NCI-H748 (cell line): ENCODE data around the gene VPS13C.
A peak's percentile ranks its signal among the peaks of the same experiment; 100 is the strongest.

ENCODE experiments used
- DNase-seq: peaks from one replicate; lab custom pipeline; 2025; ENCODE audit not compliant: unreplicated experiment; lab: John Stamatoyannopoulos, UW

Gene VPS13C

DNA sequence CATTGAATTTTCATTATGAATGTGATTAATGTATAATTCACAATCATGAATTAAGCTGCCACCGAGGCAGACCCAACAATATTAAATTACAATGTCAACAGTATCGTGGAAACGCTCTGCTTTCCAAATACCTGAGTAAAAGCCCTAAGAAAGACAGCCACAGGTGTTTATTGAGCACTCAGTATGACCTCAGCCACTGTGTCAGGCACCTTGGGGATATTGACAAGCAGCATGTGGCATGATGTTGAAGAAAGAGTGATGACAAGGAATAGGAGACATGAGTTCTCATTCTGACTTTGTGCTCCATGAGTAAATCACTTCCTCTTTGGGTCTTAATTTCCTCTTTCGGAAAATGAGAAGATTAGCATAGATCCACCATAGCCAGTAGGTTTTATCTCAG is 19.3 kb upstream of the VPS13C start:
- peak; percentile 34 for DNase-seq

GRCh38 chr15:62075595-62076277 is 15.5 kb upstream of the VPS13C start:
- DNase-seq, result peak; percentile 78

GRCh38 chr15:62071711-62072308 is 11.6 kb upstream of the VPS13C start:
- DNase-seq, result peak; percentile 46

GRCh38 chr15:62069551-62069950 is 9.3 kb upstream of the VPS13C start:
- no peak for DNase-seq

GRCh38 chr15:62068810-62069167 is 8.5 kb upstream of the VPS13C start:
- no peak for DNase-seq

DNA sequence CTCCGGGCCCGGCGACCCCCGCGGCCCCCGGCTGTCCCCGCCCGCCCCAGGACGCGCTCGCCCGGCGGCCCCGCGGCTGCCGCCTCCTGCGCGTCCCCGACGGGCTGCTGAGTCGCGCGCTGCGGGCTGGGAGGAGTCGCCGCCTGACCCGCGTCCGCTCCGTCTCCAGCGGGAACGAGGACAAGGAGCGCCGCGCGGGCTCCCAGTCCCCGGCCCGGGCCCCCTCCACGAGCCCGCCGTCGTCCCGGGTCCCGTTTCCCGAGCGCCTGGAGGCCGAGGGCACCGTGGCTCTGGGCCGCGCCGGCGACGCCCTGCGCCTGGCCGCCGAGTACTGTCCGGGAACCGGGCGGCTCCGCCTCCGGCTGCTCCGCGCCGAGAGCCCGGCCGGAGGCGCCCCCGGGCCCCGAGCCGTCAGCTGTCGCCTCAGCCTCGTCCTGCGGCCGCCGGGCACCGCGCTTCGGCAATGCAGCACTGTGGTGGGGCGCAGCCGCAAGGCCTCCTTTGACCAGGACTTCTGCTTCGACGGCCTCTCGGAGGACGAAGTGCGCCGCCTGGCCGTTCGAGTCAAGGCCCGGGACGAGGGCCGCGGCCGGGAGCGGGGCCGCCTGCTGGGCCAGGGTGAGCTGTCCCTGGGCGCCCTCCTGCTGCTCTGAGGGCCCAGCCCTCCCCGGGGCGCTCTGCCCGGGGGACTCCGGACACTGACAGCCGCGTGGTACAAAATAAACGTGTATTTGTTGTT is 8.0 kb upstream of the VPS13C start:
- peak; percentile 54 for DNase-seq

GRCh38 chr15:62067448-62068044 is 7.3 kb upstream of the VPS13C start:
- peak; percentile 65 for DNase-seq

GRCh38 chr15:62066663-62067447 is 6.6 kb upstream of the VPS13C start, which contains the start of gene C2CD4A:
Gene C2CD4A (plus strand): TSS chr15:62066977. CDS start chr15:62067614, 637 bp downstream.
- DNase-seq, result peak; percentile 95

DNA sequence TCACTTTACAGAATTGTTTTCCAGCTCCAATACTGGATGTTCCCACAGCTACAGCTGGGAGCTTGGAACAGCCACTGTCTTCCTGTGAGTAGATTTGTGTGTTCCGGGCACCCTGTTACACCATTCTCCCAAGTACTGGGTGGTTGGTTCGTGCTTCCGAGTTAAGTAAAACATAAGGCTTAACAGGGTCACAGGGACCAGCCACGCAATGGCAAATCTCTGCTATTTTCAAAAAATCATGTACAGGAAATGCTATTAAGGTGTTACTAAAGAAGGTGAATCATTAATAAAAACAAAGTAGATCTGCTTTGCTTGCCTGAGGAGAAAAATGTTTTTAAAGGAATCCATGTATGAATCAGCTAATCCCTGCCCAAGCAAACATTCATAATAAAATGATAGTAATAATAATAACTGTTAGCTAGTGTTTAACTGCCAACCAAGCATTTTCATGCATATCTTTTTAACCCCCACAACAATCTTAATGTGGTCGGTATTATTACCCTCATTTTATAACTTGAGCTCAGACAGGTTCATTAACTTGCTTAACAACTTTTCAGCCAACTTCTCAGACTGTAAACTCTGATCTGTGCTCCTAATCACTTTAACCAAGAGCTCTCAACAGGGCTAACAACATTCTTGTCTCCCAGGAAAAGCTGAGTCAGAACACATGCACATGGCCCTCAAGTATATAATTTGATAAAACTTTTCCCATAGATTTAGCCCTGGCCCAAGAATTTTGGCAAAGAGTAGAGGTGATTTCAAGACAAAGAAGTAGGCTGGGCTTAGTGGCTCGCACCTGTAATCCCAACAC is 3.8 kb upstream of the VPS13C start:
- no peak for DNase-seq

- DNase-seq, result no peak
These were observed 641 bp upstream of the VPS13C start for GRCh38 chr15:62060896-62061280.

GRCh38 chr15:62059816-62060112 is 483 bp downstream of the VPS13C start:
- DNase-seq, result peak; percentile 52

GRCh38 chr15:62059108-62059815 is 985 bp downstream of the VPS13C start:
- DNase-seq, result peak; percentile 8

DNA sequence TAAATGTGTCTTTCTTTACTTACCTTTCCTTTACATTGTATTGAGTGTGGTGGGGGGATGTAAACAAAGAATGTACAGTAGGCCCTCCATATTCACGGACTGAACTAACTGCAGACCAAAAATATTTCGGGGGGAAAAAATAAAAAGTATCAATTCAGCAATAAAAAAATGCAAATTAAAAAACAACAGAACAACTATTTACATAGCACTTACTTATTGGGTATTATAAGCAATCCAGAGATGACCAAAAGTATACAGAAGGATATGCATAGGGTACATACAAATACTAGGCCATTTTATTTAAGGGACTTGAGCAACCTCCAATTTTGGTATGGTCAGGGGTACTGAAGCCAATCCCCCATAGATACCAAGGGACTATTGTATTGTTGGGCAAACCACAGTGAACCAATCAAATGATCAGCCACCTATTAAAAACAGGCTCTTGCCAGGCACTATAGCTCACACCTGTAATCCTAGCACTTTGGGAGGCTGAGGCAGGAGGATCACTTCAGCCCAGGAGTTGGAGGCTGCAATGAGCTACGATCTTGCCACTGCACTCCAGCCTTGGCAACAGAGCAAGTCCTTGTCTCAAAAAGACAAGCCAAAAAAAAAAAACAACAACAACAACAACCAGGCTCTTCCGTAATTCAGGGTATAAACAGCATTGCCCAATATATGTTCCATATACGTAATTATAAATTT is 1.8 kb downstream of the VPS13C start:
- no peak for DNase-seq

DNA sequence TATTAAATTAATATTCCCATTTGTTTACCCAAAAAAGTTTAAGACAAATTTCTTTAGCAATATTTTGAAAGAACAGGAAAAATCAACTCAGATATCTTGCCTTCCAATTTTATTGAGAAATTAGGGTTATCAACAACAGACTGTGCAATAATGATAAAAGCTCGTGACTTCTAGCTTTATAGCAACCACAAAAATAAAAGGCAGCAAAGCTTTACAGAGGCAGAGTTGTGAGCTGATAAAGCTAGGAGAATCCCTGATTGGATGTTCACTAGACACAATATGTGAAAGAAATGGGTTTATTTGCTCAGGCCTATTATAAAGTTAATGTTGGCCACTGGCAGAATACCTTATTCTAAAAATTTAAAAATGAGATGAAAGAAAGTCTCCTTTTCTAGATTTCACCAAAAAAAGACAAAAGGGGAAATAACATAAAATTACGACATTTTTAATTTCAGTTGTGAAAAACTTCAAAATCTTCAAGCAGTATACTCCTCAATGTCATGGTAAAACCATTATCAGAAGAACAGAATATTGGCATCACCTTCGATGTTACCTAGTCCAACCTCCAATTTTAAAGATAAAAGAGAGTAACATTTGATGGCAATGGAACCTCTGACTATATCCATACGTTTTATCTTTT is 2.8 kb downstream of the VPS13C start:
- DNase-seq, result no peak

DNA sequence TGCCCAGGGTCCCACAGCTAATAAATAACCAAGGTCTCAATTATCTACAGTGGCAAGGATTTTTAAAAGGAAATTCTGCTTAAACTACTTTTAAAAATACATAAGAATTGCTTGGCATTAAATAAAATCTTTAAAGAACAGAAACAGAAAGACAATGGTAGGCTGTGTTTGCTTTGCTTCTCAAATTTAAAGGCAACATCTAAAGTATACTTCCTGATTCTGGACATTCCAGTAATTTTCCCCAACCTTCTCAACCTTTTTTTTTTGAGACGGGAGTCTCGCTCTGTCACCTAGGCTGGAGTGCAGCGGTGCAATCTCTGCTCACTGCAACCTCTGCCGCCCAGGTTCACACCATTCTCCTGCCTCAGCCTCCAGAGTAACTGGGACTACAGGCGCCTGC is 5.3 kb downstream of the VPS13C start:
- DNase-seq, result no peak

DNA sequence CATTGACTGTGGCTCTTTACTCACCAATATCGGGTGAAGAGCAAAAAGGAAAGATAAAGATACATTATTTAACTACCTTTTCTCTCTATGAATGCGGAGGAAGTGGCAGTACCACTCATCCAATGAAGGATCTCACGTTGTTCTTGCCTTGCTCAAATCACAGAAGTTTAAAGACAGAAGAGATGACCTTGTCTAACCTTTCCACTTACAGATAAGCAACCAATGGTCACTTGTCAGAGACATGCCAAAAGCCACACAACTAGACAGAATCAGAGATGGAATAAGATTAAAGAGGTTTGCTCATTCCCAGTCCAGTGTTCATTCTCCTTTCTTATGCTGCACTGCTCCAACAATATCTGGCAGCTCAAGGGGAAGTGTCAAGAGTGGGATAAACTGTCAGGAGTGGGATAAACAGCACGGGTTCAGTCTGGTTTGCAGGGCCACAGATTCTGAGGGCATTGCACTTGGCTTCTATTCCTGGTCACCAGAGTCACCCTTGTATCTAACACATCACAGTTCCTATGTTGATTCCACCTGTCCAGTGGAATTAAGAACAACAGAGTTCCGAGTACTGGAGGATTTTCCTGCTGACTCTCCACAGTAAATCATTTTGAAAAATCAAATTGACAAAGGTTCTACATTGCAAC is 6.7 kb downstream of the VPS13C start:
- DNase-seq, result no peak

DNA sequence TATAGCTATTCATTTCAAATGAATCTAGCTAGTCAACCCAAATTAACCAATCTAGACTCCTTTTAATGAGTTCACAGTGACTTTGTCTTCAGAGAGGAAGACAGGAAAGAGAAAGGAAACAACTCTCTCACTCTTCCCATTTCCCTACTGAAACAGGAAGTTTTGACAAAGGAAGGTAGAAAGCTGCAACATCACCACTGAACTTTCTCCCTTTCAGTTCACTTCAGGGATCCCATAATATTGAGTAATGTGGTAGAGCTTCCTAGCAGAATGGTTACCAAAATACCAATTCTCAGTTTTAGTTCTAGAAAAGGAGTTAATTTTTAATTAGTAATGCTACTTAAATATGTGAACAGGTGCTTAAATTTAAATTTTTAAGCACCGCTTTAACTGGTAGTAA is 7.5 kb downstream of the VPS13C start:
- DNase-seq, result no peak

- no peak for DNase-seq
These were observed 9.1 kb downstream of the VPS13C start for GRCh38 chr15:62051166-62051565.
